Right lung (tissue), 5 donors: ENCODE measurements around the gene NID1. TPM values are rescaled to one million over a fixed set of nuclear protein-coding genes. Genes with fewer than 3 reads are reported as not detected.
"Not testable (repeated sequence)": the region's sequence is repeated elsewhere in the genome, so short reads cannot be mapped to it uniquely, and the experiment has no call there.

Experiments used
- DNase-seq, 2 donors: peaks; one replicate each; pipeline ENCODE4 v3.0.0-alpha.2; 2013
- polyA plus RNA-seq, 5 donors: library from polyadenylated mRNA; unstranded; fragments of 120-200 nt; gene quantifications; one replicate each; pipeline versions ENCODE4 v1.2.1 to v1.2.3, GENCODE V29; 2013; ENCODE audit warnings: inconsistent platforms in 1 of 5, low replicate concordance in 1 of 5; ENCODE audit not compliant: insufficient read length in 5 of 5, insufficient read depth in 1 of 5

Gene NID1
- polyA plus RNA-seq, 5 donors: 181 to 249 (median 204) TPM

GRCh38 chr1:236099355-236099974, 34.6 kb upstream of the NID1 start:
- no peak for DNase-seq

GRCh38 chr1:236098267-236098666, 33.4 kb upstream of the NID1 start:
- DNase-seq: no peak

- peak in 1 of 2 donors; percentile 53 for DNase-seq
These were observed 32.0 kb upstream of the NID1 start for GRCh38 chr1:236096660-236097482.

- no peak for DNase-seq
These were observed 31.0 kb upstream of the NID1 start for GRCh38 chr1:236095705-236096520.

GRCh38 chr1:236092899-236093298, 28.0 kb upstream of the NID1 start:
- DNase-seq: no peak

- no peak for DNase-seq
These were observed 27.0 kb upstream of the NID1 start for GRCh38 chr1:236091933-236092318.

GRCh38 chr1:236090741-236091147, 25.9 kb upstream of the NID1 start:
- DNase-seq: no peak

GRCh38 chr1:236089046-236089773, 24.3 kb upstream of the NID1 start:
- no peak for DNase-seq

GRCh38 chr1:236086537-236086936, 21.6 kb upstream of the NID1 start:
- DNase-seq: no peak

GRCh38 chr1:236085545-236086159, 20.8 kb upstream of the NID1 start:
- no peak for DNase-seq

GRCh38 chr1:236084386-236084730, 19.5 kb upstream of the NID1 start:
- DNase-seq: no peak

GRCh38 chr1:236083650-236084385, 18.9 kb upstream of the NID1 start:
- no peak for DNase-seq

GRCh38 chr1:236082526-236082925, 17.6 kb upstream of the NID1 start:
- DNase-seq: peak in 1 of 2 donors; percentile 53

- no peak for DNase-seq
These were observed 16.8 kb upstream of the NID1 start for GRCh38 chr1:236081546-236082227.

- DNase-seq: no peak
These were observed 14.8 kb upstream of the NID1 start for GRCh38 chr1:236079703-236080102.

GRCh38 chr1:236078993-236079392, 14.1 kb upstream of the NID1 start:
- DNase-seq: no peak

- DNase-seq: not testable (repeated sequence)
These were observed 13.2 kb upstream of the NID1 start for GRCh38 chr1:236078077-236078476.

GRCh38 chr1:236075848-236076247, 11.0 kb upstream of the NID1 start:
- DNase-seq: no peak

- DNase-seq: no peak
These were observed 8.5 kb upstream of the NID1 start for GRCh38 chr1:236073307-236073897.

GRCh38 chr1:236072001-236072400, 7.1 kb upstream of the NID1 start:
- DNase-seq: no peak
